ENCODE measurements around the gene DENND1A. TPM values are rescaled to one million over a fixed set of nuclear protein-coding genes. Genes with fewer than 3 reads are reported as not detected.

DENND1A gene
- total RNA-seq, 1 donor from 2014 or later, result 13.9 TPM

DNA sequence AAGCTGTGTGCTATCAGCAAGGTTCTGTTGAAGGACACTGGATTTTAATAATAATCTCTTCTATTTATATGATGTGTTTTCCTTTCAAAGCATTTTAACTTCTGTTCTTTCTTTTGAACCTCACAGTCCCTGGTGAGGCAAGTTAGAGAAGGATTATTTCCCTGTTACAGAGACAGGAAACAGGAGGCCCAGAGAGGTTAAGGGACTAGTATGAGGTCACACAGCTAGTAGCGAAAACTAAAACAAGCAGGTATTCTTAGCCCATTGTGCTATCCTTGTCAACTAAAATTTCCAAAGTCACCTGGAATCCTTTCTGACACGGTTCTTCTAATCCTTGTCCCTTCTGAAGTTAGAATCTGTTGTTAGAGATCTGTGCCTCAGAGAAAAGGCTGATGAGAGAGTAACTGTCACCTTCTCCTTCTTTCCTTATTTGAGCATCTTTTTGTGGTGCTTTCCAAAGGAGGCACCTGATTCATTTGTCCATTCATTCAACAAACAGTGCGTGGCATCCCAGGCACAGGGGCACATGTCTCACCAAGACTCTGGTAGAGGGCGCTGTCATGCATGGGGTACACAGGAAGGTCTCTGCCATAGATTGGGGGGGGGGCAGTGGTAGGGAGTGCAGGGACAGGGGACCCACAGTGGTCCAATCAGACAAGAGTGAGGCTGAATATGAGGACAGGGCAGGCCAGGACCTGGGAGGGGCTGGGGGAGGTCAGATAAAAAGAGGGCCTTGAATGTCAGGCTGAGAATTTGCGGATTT is 512.5 kb downstream of the DENND1A start:
- no peak for TF ChIP-seq CTCF (IDR thresholded peaks at IDR 0.05; ENCODE audit: partially characterized antibody, unreplicated experiment)
- DNase-seq, result no peak
- Mint-ChIP-seq H3K27me3 (ENCODE audit: unreplicated experiment) (peaks cover 10% of the 10 kb centered on the region), H3K9me3 (ENCODE audit: unreplicated experiment) (peaks cover 2% of the 10 kb centered on the region), H3K4me3 (ENCODE audit: unreplicated experiment) (no peak overlapping the region), H3K36me3 (ENCODE audit: unreplicated experiment) (peaks cover 5% of the 10 kb centered on the region), H3K4me1 (ENCODE audit: low read depth, unreplicated experiment) (peaks cover 31% of the 10 kb centered on the region), H3K27ac (ENCODE audit: unreplicated experiment) (no peak overlapping the region)

DNA sequence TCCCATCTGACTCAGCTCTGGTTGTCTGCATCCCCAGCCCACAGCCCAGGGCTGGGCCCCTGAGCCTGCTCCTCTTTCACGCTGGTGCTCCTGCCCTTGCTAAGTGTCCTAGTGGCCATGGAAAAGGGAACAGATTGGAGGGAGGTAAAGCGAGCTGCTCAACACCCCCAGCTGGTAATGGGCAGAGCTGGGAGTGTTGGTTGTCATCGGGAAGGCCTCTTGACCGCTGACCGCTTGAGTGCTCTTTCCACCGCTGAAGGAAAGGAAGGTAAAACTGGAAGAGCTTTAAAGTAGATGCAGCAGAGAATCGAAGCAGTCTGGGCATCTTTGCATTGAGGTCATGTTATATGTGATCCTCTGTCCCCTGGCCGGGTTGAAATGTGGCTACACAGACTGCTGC is 513.8 kb downstream of the DENND1A start:
- peaks cover 5% of the 10 kb centered on the region for H3K36me3 Mint-ChIP-seq (ENCODE audit: unreplicated experiment)
- H3K27ac Mint-ChIP-seq (ENCODE audit: unreplicated experiment), result peak overlapping the region; percentile 48
- H3K27me3 Mint-ChIP-seq (ENCODE audit: unreplicated experiment), result peaks cover 13% of the 10 kb centered on the region
- no peak overlapping the region for H3K4me3 Mint-ChIP-seq (ENCODE audit: unreplicated experiment)
- peaks cover 31% of the 10 kb centered on the region for H3K4me1 Mint-ChIP-seq (ENCODE audit: low read depth, unreplicated experiment)
- peak; percentile 4 for DNase-seq
- TF ChIP-seq CTCF (IDR thresholded peaks at IDR 0.05; ENCODE audit: partially characterized antibody, unreplicated experiment), result no peak
- peaks cover 3% of the 10 kb centered on the region for H3K9me3 Mint-ChIP-seq (ENCODE audit: unreplicated experiment)

GRCh38 chr9:123414936-123415930 is 514.7 kb downstream of the DENND1A start:
- H3K9me3 Mint-ChIP-seq (ENCODE audit: unreplicated experiment), result peaks cover 3% of the 10 kb centered on the region
- peaks cover 31% of the 10 kb centered on the region for H3K4me1 Mint-ChIP-seq (ENCODE audit: low read depth, unreplicated experiment)
- H3K36me3 Mint-ChIP-seq (ENCODE audit: unreplicated experiment), result peaks cover 5% of the 10 kb centered on the region
- H3K4me3 Mint-ChIP-seq (ENCODE audit: unreplicated experiment), result no peak overlapping the region
- TF ChIP-seq CTCF (IDR thresholded peaks at IDR 0.05; ENCODE audit: partially characterized antibody, unreplicated experiment), result no peak
- peaks cover 9% of the 10 kb centered on the region for H3K27me3 Mint-ChIP-seq (ENCODE audit: unreplicated experiment)
- no peak overlapping the region for H3K27ac Mint-ChIP-seq (ENCODE audit: unreplicated experiment)
- DNase-seq, result peak; percentile 28

- Mint-ChIP-seq H3K27me3 (ENCODE audit: unreplicated experiment) (peaks cover 9% of the 10 kb centered on the region), H3K4me1 (ENCODE audit: low read depth, unreplicated experiment) (peaks cover 23% of the 10 kb centered on the region), H3K36me3 (ENCODE audit: unreplicated experiment) (peaks cover 5% of the 10 kb centered on the region), H3K9me3 (ENCODE audit: unreplicated experiment) (peaks cover 3% of the 10 kb centered on the region), H3K4me3 (ENCODE audit: unreplicated experiment) (no peak overlapping the region), H3K27ac (ENCODE audit: unreplicated experiment) (peak overlapping the region; percentile 29)
- TF ChIP-seq CTCF (IDR thresholded peaks at IDR 0.05; ENCODE audit: partially characterized antibody, unreplicated experiment), result no peak
- DNase-seq, result peak; percentile 2
These were observed 515.7 kb downstream of the DENND1A start for GRCh38 chr9:123414204-123414603.

Data from glutamatergic neuron (in vitro differentiated cells).